Panc1 (cell line): Measurements from ENCODE around the gene GALNT18. TPM values are rescaled to one million over a fixed set of nuclear protein-coding genes. Genes with fewer than 3 reads are reported as not detected.

Source experiments
- ATAC-seq: fragments of 200-7000 bp; cut with Tn5 transposase; 2 replicates; pipeline ENCODE4 v1.9.1; 2020; ENCODE audit warnings: mild to moderate bottlenecking, moderate library complexity
- BruUV-seq: library from RNA; stranded (reverse); fragments of 400-500 nt; replicated peaks from 2 replicates; lab custom pipeline; 2021; lab: Mats Ljungman, UMichigan
- CTCF ChIA-PET: fragments of 300-600 bp; sonication (Branson Sonifier 250); formaldehyde crosslinking; loops from one replicate; lab custom pipeline; 2022; ENCODE audit warnings: antibody characterized with exemption; lab: Charles Lee
- POLR2A ChIA-PET: fragments of 300-600 bp; sonication (Branson Sonifier 250); formaldehyde crosslinking; loops from one replicate; lab custom pipeline; 2022; ENCODE audit warnings: antibody characterized with exemption; lab: Charles Lee
- DNase-seq: peaks from one replicate; pipeline ENCODE4 v3.0.0-alpha.2; 2010; ENCODE audit warnings: low read depth, low spot score
- H3K27ac ChIP-seq: 2 replicates; pipeline ENCODE4 v1.5.1; 2011; ENCODE audit warnings: mild to moderate bottlenecking, low read length, inconsistent platforms
- H3K27me3 ChIP-seq: fragments of 200-500 bp; sonication (Bioruptor generic); 2 replicates; pipeline ENCODE4 v1.6.0; 2014; ENCODE audit warnings: low read length, inconsistent platforms; ENCODE audit not compliant: control insufficient read depth, insufficient read depth
- H3K36me3 ChIP-seq: fragments of 200-500 bp; sonication (Bioruptor generic); 2 replicates; pipeline ENCODE4 v1.5.1; 2014; ENCODE audit warnings: inconsistent platforms, mild to moderate bottlenecking, low read length, moderate library complexity; ENCODE audit not compliant: control insufficient read depth, insufficient read depth
- H3K4me1 ChIP-seq: 2 replicates; pipeline ENCODE4 v1.5.1; 2011; ENCODE audit warnings: inconsistent platforms, mild to moderate bottlenecking, low read length, moderate library complexity; ENCODE audit not compliant: control insufficient read depth, insufficient read depth
- H3K4me3 ChIP-seq, 2 experiments: 2 replicates each; pipeline ENCODE4 v1.5.1; 2011 to 2012; ENCODE audit warnings: low read depth in 2 of 2, low read length in 2 of 2, mild to moderate bottlenecking in 2 of 2, inconsistent platforms in 1 of 2, moderate library complexity in 1 of 2
- H3K9me3 ChIP-seq: fragments of 200-500 bp; sonication (Bioruptor generic); 2 replicates; pipeline ENCODE4 v1.5.1; 2014; ENCODE audit warnings: low read depth, mild to moderate bottlenecking, inconsistent platforms, low read length, moderate library complexity; ENCODE audit not compliant: control insufficient read depth, insufficient read depth
- CTCF ChIP-seq: fragments of 450-650 bp; IDR thresholded peaks from 2 replicates; pipeline ENCODE4 v1.5.1; 2017; ENCODE audit warnings: mild to moderate bottlenecking
- POLR2AphosphoS5 ChIP-seq: IDR thresholded peaks from 2 replicates; pipeline ENCODE4 v1.6.1; 2012; ENCODE audit warnings: mild to moderate bottlenecking, low read depth, low read length, moderate library complexity
- REST ChIP-seq, 2 experiments: IDR thresholded peaks; 2 replicates each; pipeline ENCODE4 v1.6.1; 2011 to 2012; ENCODE audit warnings: low read depth in 2 of 2, control low read depth in 1 of 2, low read length in 1 of 2, mild to moderate bottlenecking in 1 of 2, moderate library complexity in 1 of 2; ENCODE audit not compliant: insufficient read depth in 1 of 2
- SIN3A ChIP-seq: IDR thresholded peaks from 2 replicates; pipeline ENCODE4 v1.6.1; 2012; ENCODE audit warnings: low read depth, mild to moderate bottlenecking, low read length, moderate library complexity, borderline replicate concordance; ENCODE audit not compliant: insufficient read depth
- TCF7L2 ChIP-seq: IDR thresholded peaks from 2 replicates; pipeline ENCODE4 v1.6.1; 2011; ENCODE audit warnings: mild to moderate bottlenecking, low read depth, low read length, inconsistent platforms
- in situ Hi-C: cut with HindIII; loops from 2 replicates; pipeline ENCODE4 v1.10.0; 2016; ENCODE audit warnings: low sequenced_read_pairs, low pct_unique_long_range_greater_than_20kb
- intact Hi-C: fragments of 100-400 bp; cut with micrococcal nuclease; formaldehyde crosslinking; loops from one replicate; pipeline ENCODE4 v1.10.0; 2022; ENCODE audit not compliant: unreplicated experiment
- total RNA-seq: library from RNA; stranded (reverse); gene quantifications from one replicate; pipeline ENCODE4 v1.2.1, GENCODE V29; 2021; ENCODE audit not compliant: unreplicated experiment

The GALNT18 gene
- total RNA-seq, 1 experiment from 2014 or later, result 8.6 TPM

GRCh38 chr11:11550534-11550933, 71.3 kb downstream of the GALNT18 start:
- no TSS peak for BruUV-seq
- no peaks in the 10 kb centered on the region for H3K27me3 ChIP-seq
- H3K27ac ChIP-seq, result no peak overlapping the region
- in situ Hi-C loops (no loop called here), intact Hi-C loops (no loop called here)
- no peak for DNase-seq
- ATAC-seq, result no peak
- CTCF ChIA-PET, result no interaction called here
- no peaks in the 10 kb centered on the region for H3K4me1 ChIP-seq
- POLR2A ChIA-PET, result no interaction called here
- no peak overlapping the region for H3K4me3 ChIP-seq
- TF ChIP-seq SIN3A (no peak), REST (IDR thresholded peaks at IDR 0.05; ENCODE audit: insufficient read depth in 1 of 2, low read depth in 2 of 2, low read length in 1 of 2) (peak; percentile 70 to 84)
- H3K9me3 ChIP-seq, result no peaks in the 10 kb centered on the region
- no peaks in the 10 kb centered on the region for H3K36me3 ChIP-seq

GRCh38 chr11:11545285-11546275, 76.2 kb downstream of the GALNT18 start:
- H3K36me3 ChIP-seq, result no peaks in the 10 kb centered on the region
- no peak for TF ChIP-seq POLR2AphosphoS5
- H3K4me1 ChIP-seq, result no peaks in the 10 kb centered on the region
- no peak for ATAC-seq
- CTCF ChIA-PET, result no interaction called here
- BruUV-seq, result no TSS peak
- POLR2A ChIA-PET, result no interaction called here
- no peak overlapping the region for H3K4me3 ChIP-seq
- no peak for DNase-seq
- in situ Hi-C loops (no loop called here), intact Hi-C loops (no loop called here)
- H3K27me3 ChIP-seq, result no peaks in the 10 kb centered on the region; the same call in 1 of the 2 replicates
- no peaks in the 10 kb centered on the region for H3K9me3 ChIP-seq
- no peak overlapping the region for H3K27ac ChIP-seq

GRCh38 chr11:11543656-11544055, 78.1 kb downstream of the GALNT18 start:
- POLR2A ChIA-PET, result no interaction called here
- CTCF ChIA-PET, result no interaction called here
- no peak for TF ChIP-seq CTCF
- TF ChIP-seq SIN3A, result no peak
- no peak for TF ChIP-seq POLR2AphosphoS5
- no peak for TF ChIP-seq REST (IDR thresholded peaks at IDR 0.05; ENCODE audit: insufficient read depth in 1 of 2, low read depth in 2 of 2, low read length in 1 of 2)
- no peak for TF ChIP-seq TCF7L2
- no TSS peak for BruUV-seq
- Histone ChIP-seq H3K36me3 (no peaks in the 10 kb centered on the region), H3K27me3 (no peaks in the 10 kb centered on the region; the same call in 1 of the 2 replicates), H3K27ac (no peak overlapping the region), H3K4me3 (no peak overlapping the region), H3K9me3 (no peaks in the 10 kb centered on the region), H3K4me1 (no peaks in the 10 kb centered on the region)
- in situ Hi-C loops, result no loop called here
- ATAC-seq (no peak), DNase-seq (no peak)
- intact Hi-C loops, result no loop called here
